HepG2 (cell line): Measurements from ENCODE around the gene ASXL1. TPM values are rescaled to one million over a fixed set of nuclear protein-coding genes. Genes with fewer than 3 reads are reported as not detected.

Source experiments
- ATF6 ChIP-seq: sonication (generic); formaldehyde crosslinking; conservative IDR thresholded peaks from 2 replicates; pipeline ENCODE4 v1.4.0; 2020; ENCODE audit warnings: missing genetic modification reagents
- JUND ChIP-seq: sonication (generic); formaldehyde crosslinking; IDR thresholded peaks from 2 replicates; pipeline ENCODE4 v1.8.0; 2022; ENCODE audit warnings: mild to moderate bottlenecking, missing genetic modification reagents
- MYPOP ChIP-seq: sonication (generic); formaldehyde crosslinking; IDR thresholded peaks from 2 replicates; pipeline ENCODE4 v1.8.1; 2023; ENCODE audit warnings: mild to moderate bottlenecking, moderate library complexity, missing genetic modification reagents
- RBFOX2 ChIP-seq: fragments of 200-400 bp; formaldehyde crosslinking; IDR thresholded peaks from 2 replicates; pipeline ENCODE4 v1.6.1; 2017; ENCODE audit warnings: low read depth, mild to moderate bottlenecking, low read length
- SOX13 ChIP-seq, 3 experiments: fragments of 450-650 bp in 1 of 3; sonication (generic) in 1 of 3; formaldehyde crosslinking in 1 of 3; IDR thresholded peaks in 2 of 3; conservative IDR thresholded peaks in 1 of 3; 2 replicates each; pipeline versions ENCODE4 v1.5.0 to v1.6.1; 2016 to 2020; ENCODE audit warnings: antibody characterized with exemption in 1 of 3, mild to moderate bottlenecking in 1 of 3, missing compliant biosample characterization in 1 of 3, missing genetic modification reagents in 1 of 3, moderate library complexity in 1 of 3
- SRSF9 ChIP-seq: fragments of 200-400 bp; formaldehyde crosslinking; IDR thresholded peaks from 2 replicates; pipeline ENCODE4 v1.6.1; 2018; ENCODE audit warnings: borderline replicate concordance, mild to moderate bottlenecking, low read depth, low read length; ENCODE audit not compliant: insufficient read depth, poor library complexity, severe bottlenecking
- YEATS2 ChIP-seq: sonication (generic); formaldehyde crosslinking; IDR thresholded peaks from 2 replicates; pipeline ENCODE4 v1.4.0; 2020; ENCODE audit warnings: missing genetic modification reagents, borderline replicate concordance
- YEATS4 ChIP-seq: sonication (generic); formaldehyde crosslinking; IDR thresholded peaks from 2 replicates; pipeline ENCODE4 v1.4.0; 2020; ENCODE audit warnings: missing genetic modification reagents, borderline replicate concordance
- ZC3H13 ChIP-seq: sonication (generic); formaldehyde crosslinking; IDR thresholded peaks from 2 replicates; pipeline ENCODE4 v1.8.1; 2023; ENCODE audit warnings: mild to moderate bottlenecking, missing genetic modification reagents, moderate library complexity
- ZNF276 ChIP-seq: sonication (generic); formaldehyde crosslinking; IDR thresholded peaks from 2 replicates; pipeline ENCODE4 v1.4.0; 2020; ENCODE audit warnings: mild to moderate bottlenecking, low read depth, missing genetic modification reagents
- ZNF367 ChIP-seq: sonication (generic); formaldehyde crosslinking; IDR thresholded peaks from 2 replicates; pipeline ENCODE4 v1.4.0; 2020; ENCODE audit warnings: missing genetic modification reagents, borderline replicate concordance
- ZNF644 ChIP-seq: IDR thresholded peaks from 2 replicates; pipeline ENCODE4 v1.6.1; 2016; ENCODE audit warnings: low read depth
- polyA plus RNA-seq, 8 experiments: library from polyadenylated mRNA; depleted of rRNA in 3 of 8; stranded (reverse) in 7 of 8; unstranded in 1 of 8; fragments of >200 nt; fragmentation: Illumina TruSeq in 4 of 8; extraction: Trizol in 4 of 8; gene quantifications; 2 replicates each; pipeline versions ENCODE4 v1.2.1 to v1.2.3, GENCODE V29; 2011 to 2016; ENCODE audit warnings: low read depth in 4 of 8, missing spikeins in 1 of 8, mixed read lengths in 1 of 8; ENCODE audit not compliant: insufficient read depth in 1 of 8
- total RNA-seq, 5 experiments: library from RNA; depleted of rRNA; stranded (reverse); fragments of >200 nt; fragmentation: Illumina TruSeq; extraction: Trizol; gene quantifications; 2 replicates each; pipeline ENCODE4 v1.2.3, GENCODE V29; 2016; ENCODE audit warnings: low read depth in 1 of 5
- TF ChIP-seq, protein P1 (sequence below): sonication (generic); formaldehyde crosslinking; IDR thresholded peaks from 2 replicates; pipeline ENCODE4 v1.5.0; 2020; ENCODE audit warnings: mild to moderate bottlenecking, missing genetic modification reagents
- TF ChIP-seq, protein P2 (sequence below): sonication (generic); formaldehyde crosslinking; IDR thresholded peaks from 2 replicates; pipeline ENCODE4 v1.5.0; 2020; ENCODE audit warnings: mild to moderate bottlenecking, missing genetic modification reagents, borderline replicate concordance

Gene ASXL1
- total and polyA plus RNA-seq, 2 of the 13 experiments (the other 11 are each of a cell fraction or from before 2014, with no cell fraction given): 62.1 to 74.8 TPM

- TF ChIP-seq SRSF9 (no peak), YEATS4 (0 out of 2 replicates have a peak, but pooled peaks have one; percentile 62), RBFOX2 (peak; percentile 56; the same call in 1 of the 2 replicates), ZC3H13 (CRISPR knock-in tag) (peak; percentile 93), YEATS2 (no peak), SOX13 (IDR thresholded peaks at IDR 0.05) (no peak; the same call in 1 of the 2 replicates), SOX13 (CRISPR knock-in tag; conservative IDR thresholded peaks at IDR 0.05 in 1 of 2, IDR thresholded peaks at IDR 0.05 in 1 of 2) (peak in 1 of 2 experiments; percentile 86; a peak in 2 of 4 replicates), JUND (CRISPR knock-in tag) (no peak; the same call in none of the 2 replicates), MYPOP (CRISPR knock-in tag) (no peak; the same call in 1 of the 2 replicates), ZNF644 (no peak), ATF6 (0 out of 2 replicates have a peak, but pooled peaks have one; percentile 46), ZNF367 (CRISPR knock-in tag) (no peak), ZNF276 (peak; percentile 16; the same call in 1 of the 2 replicates)
- TF ChIP-seq, protein P1, sequence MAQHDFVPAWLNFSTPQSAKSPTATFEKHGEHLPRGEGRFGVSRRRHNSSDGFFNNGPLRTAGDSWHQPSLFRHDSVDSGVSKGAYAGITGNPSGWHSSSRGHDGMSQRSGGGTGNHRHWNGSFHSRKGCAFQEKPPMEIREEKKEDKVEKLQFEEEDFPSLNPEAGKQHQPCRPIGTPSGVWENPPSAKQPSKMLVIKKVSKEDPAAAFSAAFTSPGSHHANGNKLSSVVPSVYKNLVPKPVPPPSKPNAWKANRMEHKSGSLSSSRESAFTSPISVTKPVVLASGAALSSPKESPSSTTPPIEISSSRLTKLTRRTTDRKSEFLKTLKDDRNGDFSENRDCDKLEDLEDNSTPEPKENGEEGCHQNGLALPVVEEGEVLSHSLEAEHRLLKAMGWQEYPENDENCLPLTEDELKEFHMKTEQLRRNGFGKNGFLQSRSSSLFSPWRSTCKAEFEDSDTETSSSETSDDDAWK: no peak
- TF ChIP-seq, protein P2, sequence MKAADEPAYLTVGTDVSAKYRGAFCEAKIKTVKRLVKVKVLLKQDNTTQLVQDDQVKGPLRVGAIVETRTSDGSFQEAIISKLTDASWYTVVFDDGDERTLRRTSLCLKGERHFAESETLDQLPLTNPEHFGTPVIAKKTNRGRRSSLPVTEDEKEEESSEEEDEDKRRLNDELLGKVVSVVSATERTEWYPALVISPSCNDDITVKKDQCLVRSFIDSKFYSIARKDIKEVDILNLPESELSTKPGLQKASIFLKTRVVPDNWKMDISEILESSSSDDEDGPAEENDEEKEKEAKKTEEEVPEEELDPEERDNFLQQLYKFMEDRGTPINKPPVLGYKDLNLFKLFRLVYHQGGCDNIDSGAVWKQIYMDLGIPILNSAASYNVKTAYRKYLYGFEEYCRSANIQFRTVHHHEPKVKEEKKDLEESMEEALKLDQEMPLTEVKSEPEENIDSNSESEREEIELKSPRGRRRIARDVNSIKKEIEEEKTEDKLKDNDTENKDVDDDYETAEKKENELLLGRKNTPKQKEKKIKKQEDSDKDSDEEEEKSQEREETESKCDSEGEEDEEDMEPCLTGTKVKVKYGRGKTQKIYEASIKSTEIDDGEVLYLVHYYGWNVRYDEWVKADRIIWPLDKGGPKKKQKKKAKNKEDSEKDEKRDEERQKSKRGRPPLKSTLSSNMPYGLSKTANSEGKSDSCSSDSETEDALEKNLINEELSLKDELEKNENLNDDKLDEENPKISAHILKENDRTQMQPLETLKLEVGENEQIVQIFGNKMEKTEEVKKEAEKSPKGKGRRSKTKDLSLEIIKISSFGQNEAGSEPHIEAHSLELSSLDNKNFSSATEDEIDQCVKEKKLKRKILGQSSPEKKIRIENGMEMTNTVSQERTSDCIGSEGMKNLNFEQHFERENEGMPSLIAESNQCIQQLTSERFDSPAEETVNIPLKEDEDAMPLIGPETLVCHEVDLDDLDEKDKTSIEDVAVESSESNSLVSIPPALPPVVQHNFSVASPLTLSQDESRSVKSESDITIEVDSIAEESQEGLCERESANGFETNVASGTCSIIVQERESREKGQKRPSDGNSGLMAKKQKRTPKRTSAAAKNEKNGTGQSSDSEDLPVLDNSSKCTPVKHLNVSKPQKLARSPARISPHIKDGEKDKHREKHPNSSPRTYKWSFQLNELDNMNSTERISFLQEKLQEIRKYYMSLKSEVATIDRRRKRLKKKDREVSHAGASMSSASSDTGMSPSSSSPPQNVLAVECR (CRISPR knock-in tag): peak; percentile 66; the same call in 1 of the 2 replicates
These were observed 115.3 kb downstream of the ASXL1 start (continued) for GRCh38 chr20:32473231-32474008.
